Measurements from ENCODE around the gene C11orf98.
A peak's percentile ranks its signal among the peaks of the same experiment; 100 is the strongest.
"Not testable (repeated sequence)": the region's sequence is repeated elsewhere in the genome, so short reads cannot be mapped to it uniquely, and the experiment has no call there.

The C11orf98 gene

GRCh38 chr11:62648967-62649364, 16.0 kb downstream of the C11orf98 start:
- no peak for DNase-seq

DNA sequence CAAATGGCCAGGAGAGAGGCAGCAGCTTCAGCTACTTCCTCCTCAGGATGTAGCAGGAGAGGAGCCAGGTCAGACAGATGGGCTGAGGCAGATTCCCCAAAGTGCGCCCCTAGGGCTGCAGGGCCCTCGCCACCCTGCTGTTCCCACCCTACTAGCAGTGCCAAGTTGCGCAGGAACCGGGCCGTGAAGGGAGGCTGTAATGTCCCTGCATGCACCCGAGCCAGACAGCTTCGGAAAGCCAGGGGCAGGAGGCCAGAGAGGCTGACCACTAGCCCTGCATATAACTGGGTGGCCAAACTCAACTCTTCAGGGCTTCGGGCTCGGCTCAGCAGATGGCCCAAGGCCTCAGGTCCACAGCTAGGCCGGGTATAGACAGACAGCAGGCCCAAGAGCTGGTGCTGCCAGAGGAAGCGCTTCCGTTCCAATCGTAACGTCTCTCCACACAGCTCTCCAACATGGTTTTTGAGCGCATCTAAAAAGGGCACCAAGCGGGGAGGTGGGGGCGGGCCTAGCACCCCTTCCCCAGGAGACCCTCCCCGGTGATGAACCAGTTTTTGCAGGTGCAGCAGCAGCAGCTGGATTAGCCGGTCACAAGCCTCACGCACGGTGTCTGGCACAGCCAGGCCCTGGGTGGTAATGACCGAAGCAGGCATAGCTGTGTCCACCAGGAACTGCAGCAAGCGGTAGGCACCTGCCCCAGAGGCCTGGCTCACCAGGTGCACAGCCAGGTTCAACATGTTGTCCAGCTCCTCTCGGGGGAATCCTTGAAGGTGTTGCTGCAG, 16.6 kb downstream of the C11orf98 start:
- no peak for DNase-seq

- no peak for DNase-seq
These were observed 17.4 kb downstream of the C11orf98 start for GRCh38 chr11:62647609-62648005.

DNA sequence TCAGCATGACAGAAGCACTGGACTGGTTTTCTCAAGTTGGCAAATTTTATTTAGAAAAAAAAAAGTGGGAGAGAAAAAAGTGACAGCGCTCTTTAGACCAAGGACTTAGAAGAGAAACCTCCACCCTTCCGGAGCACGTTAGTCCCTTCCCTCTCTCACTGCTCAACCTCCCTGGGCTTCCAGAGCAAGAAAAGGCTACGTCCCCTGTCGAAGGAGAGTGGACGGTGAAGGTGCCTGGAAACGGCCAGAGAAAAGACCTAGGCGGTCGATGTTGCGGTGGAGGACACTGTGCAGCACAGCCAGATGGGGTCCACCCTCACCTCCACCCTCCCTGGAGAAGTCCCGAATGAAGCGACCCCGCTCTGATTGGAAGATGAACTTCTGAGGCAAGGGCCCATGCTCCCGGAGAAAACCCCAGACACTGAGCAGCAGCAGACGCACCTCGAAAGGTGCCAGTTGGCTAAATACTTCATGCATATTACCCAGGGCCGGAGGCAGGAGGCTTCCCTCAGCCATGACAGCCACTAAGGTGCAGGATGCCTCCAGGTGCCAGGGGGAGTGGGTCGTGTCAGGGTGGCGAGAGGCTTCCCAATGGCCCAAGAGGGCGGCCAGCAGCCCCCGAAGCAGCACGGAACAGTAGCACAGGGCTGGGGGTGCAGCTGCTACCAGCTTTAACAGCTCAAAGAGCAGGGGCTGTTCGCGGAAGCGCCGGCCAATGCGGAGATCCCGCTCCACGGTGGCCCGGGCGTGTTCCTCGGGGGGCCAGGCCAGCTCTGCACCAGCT, 18.0 kb downstream of the C11orf98 start:
- DNase-seq: no peak

- DNase-seq: peak; percentile 96
These were observed 18.8 kb downstream of the C11orf98 start, which contains the start of gene GANAB for GRCh38 chr11:62645946-62646824. TSS of gene GANAB (minus strand) at chr11:62646613. CDS start at chr11:62646599, 14 bp downstream.

- DNase-seq: no peak
These were observed 19.4 kb downstream of the C11orf98 start for GRCh38 chr11:62645671-62645945.

GRCh38 chr11:62644220-62644619, 20.8 kb downstream of the C11orf98 start:
- DNase-seq: no peak

DNA sequence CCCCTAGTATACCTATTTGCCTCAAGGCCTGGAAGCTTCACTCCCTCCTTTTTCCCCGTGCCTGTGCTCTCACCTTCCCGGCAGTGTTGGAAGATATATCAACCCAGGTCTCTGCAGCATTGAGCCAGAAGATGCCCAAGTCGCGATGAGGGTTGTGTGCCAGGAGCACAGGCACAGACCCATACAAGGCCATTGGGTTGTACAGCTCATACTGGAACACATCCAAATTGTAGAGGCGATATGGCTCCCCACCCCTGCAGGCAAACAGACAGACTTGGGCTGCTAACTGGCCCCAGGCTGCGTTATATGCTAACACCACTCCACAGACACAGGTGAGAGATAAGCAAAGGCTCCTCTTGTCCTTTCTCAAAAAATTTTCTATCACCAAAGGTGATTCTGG, 32.5 kb downstream of the C11orf98 start:
- DNase-seq: no peak

DNA sequence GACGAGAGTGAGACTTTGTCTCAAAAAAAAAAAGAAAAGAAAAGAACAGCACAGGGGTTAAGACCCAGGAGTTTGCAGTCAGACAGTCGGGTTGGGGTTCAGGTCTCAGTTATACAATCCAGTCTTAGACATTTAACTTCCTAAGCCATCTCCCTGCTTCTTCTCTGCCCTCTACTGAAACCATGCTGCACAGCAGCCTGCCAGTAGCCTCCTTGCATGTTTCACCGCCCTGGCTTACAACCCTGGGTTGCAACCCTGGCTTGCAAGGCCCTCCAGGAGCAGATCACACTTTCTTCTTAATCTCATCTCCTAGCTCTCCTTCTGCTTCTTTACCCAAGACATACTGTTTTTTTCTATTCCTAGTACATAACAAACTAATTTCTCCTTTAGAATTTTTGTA, 37.3 kb downstream of the C11orf98 start:
- DNase-seq: no peak

GRCh38 chr11:62622476-62623089, 42.4 kb downstream of the C11orf98 start:
- no peak for DNase-seq

- peak; percentile 96 for DNase-seq
These were observed 43.2 kb downstream of the C11orf98 start, which contains the start of gene B3GAT3 for GRCh38 chr11:62621567-62622470. TSS of gene B3GAT3 (minus strand) at chr11:62621986. CDS start at chr11:62621947, 39 bp downstream.

DNA sequence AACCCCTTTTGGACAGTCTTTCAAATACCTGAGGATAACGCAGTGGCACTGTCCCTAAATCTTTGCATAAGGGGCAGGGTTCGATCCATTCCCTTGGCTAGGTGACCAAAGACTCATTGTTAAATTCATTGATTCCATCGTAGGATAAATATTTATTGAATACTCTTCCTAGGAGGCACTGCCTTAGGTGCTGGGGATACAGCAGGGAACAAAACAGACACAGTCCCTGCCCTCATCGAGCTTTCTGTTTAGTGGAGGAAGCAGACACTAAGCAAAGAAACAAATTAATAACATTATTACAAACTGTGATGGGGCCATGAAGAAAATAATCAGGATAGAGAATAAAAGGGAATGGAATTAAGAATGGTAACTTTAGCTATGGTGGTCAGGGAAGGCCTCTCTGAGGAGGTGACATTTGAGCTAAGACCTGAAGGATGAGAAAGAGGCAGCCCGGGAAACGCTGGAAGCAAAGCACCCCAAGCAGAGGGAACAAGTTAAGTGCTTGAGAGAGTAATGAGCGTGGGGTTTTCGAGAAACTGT, 43.9 kb downstream of the C11orf98 start:
- DNase-seq: no peak

DNA sequence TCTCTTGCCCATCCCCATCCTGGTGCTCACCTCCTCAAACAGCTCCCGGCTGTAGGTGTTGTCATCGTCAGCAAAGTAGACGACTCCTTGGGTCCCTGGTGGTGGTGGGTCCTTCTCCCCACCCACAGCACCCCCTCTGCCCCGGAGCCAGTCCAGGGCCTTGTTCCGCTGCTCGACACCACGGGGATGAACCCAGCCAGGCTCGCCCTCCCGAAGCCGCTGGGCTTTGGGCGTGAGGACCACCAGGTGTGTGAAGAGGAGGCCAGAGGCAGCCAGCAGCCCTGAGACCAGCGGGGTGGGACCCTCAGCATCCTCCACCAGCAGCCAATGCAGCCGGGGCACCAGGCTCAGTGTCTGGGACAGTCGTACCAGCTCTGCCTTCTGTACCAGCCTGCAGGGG, 48.1 kb downstream of the C11orf98 start:
- DNase-seq: not testable (repeated sequence)

DNA sequence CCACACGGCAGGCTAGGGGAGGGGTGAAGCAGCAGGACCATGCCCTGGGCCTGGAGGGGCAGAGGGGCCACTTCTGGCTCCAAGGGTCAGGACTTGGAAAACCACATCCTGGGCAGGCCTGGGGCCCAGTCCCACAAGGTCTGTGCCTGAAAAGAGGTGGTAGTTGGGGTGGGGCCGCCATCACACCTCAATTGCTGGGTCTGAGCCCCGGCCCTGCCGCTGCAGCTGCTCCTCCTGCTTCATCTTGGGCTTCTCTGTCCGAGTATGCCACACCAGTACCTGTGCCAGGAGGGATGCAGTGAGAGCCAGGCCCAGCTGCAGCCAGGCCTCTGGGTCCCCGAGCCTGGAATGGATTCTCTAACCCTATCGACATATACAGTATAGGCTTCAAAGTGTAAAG, 49.5 kb downstream of the C11orf98 start:
- no peak for DNase-seq

- DNase-seq: no peak
These were observed 50.7 kb downstream of the C11orf98 start for GRCh38 chr11:62614275-62614674.

DNA sequence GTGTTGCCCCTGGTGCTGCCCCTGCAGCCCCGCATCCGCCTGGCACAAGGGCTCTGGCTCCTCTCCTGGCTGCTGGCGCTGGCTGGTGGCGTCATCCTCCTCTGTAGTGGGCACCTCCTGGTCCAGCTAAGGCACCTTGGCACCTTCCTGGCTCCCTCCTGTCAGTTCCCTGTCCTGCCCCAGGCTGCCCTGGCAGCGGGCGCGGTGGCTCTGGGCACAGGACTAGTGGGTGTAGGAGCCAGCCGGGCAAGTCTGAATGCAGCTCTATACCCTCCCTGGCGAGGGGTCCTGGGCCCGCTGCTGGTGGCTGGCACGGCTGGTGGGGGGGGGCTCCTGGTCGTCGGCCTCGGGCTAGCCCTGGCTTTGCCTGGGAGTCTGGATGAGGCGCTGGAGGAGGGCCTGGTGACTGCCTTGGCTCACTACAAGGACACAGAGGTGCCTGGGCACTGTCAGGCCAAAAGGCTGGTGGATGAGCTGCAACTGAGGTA, 51.7 kb downstream of the C11orf98 start:
- no peak for DNase-seq
